ENCODE data around the gene GRIN3B.

The GRIN3B gene

GRCh38 chr19:1046117-1046626 lies 46.0 kb downstream of the GRIN3B start:
- DNase-seq = no peak

GRCh38 chr19:1046836-1047695 lies 46.8 kb downstream of the GRIN3B start:
- no peak for DNase-seq

GRCh38 chr19:1047696-1048147 lies 47.5 kb downstream of the GRIN3B start:
- DNase-seq = no peak

GRCh38 chr19:1049106-1049505 lies 48.9 kb downstream of the GRIN3B start:
- no peak for DNase-seq

- no peak for DNase-seq
Measured at GRCh38 chr19:1049800-1050199, 49.6 kb downstream of the GRIN3B start.

GRCh38 chr19:1050989-1051788 lies 51.0 kb downstream of the GRIN3B start:
- DNase-seq = no peak

GRCh38 chr19:1051791-1052190 lies 51.6 kb downstream of the GRIN3B start:
- DNase-seq = no peak

- no peak for DNase-seq
Measured at GRCh38 chr19:1052349-1052975, 52.2 kb downstream of the GRIN3B start.

- DNase-seq = no peak
Measured at GRCh38 chr19:1053176-1054101, 53.2 kb downstream of the GRIN3B start.

GRCh38 chr19:1054102-1055027 lies 54.1 kb downstream of the GRIN3B start:
- no peak for DNase-seq

GRCh38 chr19:1055028-1055425 lies 54.8 kb downstream of the GRIN3B start:
- DNase-seq = no peak

GRCh38 chr19:1055886-1056620 lies 55.8 kb downstream of the GRIN3B start:
- no peak for DNase-seq

- DNase-seq = peak; percentile 62 to 82 (median 80)
Measured at GRCh38 chr19:1057176-1057855, 57.1 kb downstream of the GRIN3B start.

- DNase-seq = no peak
Measured at GRCh38 chr19:1058112-1058511, 57.9 kb downstream of the GRIN3B start.

Data from NCI-H1417 (cell line).